Loucy (cell line): ENCODE measurements around the gene GNAI1.

Experiments
- CTCF ChIP-seq: fragments of 200-600 bp; sonication (generic); conservative IDR thresholded peaks from 2 replicates; pipeline ENCODE4 v1.5.1; 2014; ENCODE audit warnings: mild to moderate bottlenecking, antibody characterized with exemption, low read length
- EZH2phosphoT487 ChIP-seq: fragments of 200-600 bp; IDR thresholded peaks from 2 replicates; pipeline ENCODE4 v1.6.1; 2018; ENCODE audit warnings: antibody characterized with exemption, mild to moderate bottlenecking, moderate library complexity, borderline replicate concordance

- no peak for TF ChIP-seq EZH2phosphoT487
- TF ChIP-seq CTCF, result no peak
Measured at GRCh38 chr7:80087051-80087770, 47.4 kb upstream of the GNAI1 start.
